HG03280 (cell line): ENCODE results near the gene HLA-E.
"Not testable (repeated sequence)": the region's sequence is repeated elsewhere in the genome, so short reads cannot be mapped to it uniquely, and the experiment has no call there.

ENCODE experiments used
- ATAC-seq: cut with Tn5 transposase; IDR thresholded peaks from one replicate; pipeline ENCODE4 v1.9.1; 2021; ENCODE audit warnings: mild to moderate bottlenecking, moderate library complexity; ENCODE audit not compliant: unreplicated experiment

HLA-E gene

GRCh38 chr6:30489081-30490025 lies at the start of gene HLA-E:
TSS of gene HLA-E (plus strand) at chr6:30489509. CDS start at chr6:30489532, 23 bp downstream.
- peak; percentile 83 for ATAC-seq

- no peak for ATAC-seq
Observed at GRCh38 chr6:30441171-30441570, 48.1 kb upstream of the HLA-E start.

DNA sequence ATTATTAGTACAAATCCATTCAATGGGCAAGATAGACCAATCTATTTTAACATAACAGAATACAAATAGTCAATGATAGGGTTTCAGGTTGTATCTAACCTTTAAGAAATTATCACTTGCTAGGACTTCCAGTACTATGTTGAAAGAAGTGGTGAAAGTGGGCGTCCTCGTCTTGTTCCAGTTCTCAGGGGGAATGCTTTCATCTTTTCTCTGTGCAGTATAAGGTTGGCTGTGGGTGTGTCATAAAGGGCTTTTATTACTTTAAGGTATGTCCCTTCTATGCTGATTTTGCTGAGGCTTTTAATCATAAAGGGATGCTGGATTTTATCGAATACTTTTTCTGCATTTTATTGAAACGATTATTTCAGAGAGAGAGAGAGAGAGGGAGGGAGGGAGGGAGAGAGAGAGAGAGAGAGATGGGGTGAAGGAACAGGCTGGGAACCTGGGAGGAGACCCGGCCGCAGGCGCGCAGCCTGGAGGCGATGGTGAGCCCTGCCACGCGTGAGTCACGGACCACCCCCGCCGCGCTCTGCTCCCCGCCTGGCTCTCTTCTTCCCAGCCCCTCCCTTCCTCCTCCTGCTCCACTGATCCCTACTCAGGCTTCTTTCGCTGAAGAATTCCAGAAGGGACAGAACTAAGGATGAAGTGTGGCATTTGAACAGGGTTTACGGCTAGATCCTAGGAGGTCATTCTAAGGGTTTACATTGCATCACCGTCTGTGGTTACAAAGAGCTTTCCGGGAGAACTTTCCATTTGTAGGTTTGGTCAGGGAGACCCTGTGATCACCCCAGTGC lies 45.5 kb upstream of the HLA-E start:
- ATAC-seq, result no peak

- no peak for ATAC-seq
Observed at GRCh38 chr6:30444451-30444742, 44.9 kb upstream of the HLA-E start.

- no peak for ATAC-seq
Observed at GRCh38 chr6:30446259-30446658, 43.0 kb upstream of the HLA-E start.

GRCh38 chr6:30447237-30447636 lies 42.1 kb upstream of the HLA-E start:
- ATAC-seq, result no peak

DNA sequence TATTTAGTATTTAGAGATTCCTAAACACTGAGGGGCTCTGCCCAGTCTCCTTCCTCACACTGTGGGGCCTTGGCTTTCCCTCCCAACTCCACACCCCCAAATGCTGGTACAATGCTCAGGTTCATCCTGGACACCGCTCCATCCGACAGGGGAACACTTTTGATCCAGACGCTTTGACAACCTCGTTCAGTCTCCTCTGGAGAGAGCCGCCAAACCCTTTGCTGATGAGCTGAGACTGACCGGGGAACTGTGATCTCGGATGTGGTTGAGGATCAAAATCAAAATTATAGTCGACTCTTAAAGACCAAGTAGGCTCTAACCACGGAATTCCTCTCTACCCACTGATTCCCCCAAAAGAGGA lies 38.8 kb upstream of the HLA-E start:
- no peak for ATAC-seq

- ATAC-seq, result no peak
Observed at GRCh38 chr6:30450909-30451841, 38.1 kb upstream of the HLA-E start.

GRCh38 chr6:30452736-30453507 lies 36.4 kb upstream of the HLA-E start:
- ATAC-seq, result no peak

DNA sequence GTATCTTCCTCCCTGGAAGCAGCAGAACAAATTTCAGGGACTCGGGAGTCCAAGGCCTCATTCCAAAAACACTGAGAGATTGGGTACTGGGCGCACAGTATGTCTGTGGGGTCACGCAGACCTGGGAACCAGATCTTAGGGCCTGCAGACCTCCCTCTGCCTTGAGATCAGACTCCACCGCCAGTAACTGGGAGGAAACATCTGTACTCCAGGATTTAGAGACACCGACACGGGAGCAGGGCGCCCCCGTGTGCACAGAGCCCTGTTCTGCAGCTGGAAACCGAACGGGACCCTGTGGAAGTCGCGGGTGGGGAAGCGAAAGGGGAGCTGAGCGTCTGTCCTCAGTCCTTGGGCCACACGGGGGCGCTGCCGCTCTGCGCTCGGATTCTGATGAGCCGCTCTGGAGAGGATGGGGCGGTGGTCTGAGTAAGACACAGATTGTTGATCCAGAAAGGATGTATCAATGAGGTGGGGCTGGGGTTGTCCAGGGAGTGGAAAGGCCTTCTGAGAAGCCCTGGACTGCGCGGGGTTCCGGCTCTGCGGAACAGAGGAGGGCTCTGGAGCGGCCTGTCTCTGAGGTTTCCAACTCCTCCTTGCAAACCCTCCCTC lies 35.7 kb upstream of the HLA-E start:
- ATAC-seq, result no peak

DNA sequence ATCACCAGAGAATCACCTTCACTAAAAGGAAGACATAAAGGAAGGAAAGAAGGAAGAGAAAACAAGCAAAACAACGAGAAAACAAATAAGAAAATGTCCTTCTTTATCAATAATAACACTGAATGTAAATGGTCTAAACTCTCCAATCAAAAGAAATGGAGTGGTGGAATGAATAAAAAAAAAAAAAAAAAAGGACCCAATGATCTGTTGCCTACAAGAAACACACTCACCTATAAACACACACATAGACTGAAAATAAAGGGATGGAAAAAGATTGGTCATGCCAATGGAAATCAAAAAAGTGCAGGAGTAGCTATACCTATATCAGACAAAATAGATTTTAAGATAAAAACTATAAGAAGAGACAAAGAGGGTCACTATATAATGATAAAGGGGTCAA lies 30.2 kb upstream of the HLA-E start:
- ATAC-seq, result no peak

GRCh38 chr6:30461055-30461454 lies 28.3 kb upstream of the HLA-E start:
- no peak for ATAC-seq

- no peak for ATAC-seq
Observed at GRCh38 chr6:30462482-30462881, 26.8 kb upstream of the HLA-E start.

DNA sequence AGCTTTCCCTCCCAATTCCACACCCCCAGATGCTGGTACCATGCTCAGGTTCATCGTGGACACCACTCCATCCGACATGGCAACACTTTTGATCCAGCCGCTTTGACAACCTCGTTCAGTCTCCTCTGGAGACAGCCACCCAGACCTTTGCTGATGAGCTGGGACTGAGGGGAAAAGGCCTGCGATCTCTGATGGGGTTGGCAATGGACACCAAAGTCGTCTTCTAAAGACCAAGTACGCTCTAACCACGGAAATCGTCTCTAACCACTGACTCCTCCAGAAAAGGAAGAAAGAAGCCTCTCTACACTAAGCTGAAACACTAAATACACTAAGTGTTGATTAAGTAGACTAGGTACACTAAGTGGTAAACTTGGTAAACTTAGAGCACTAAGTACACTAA lies 26.1 kb upstream of the HLA-E start:
- no peak for ATAC-seq

DNA sequence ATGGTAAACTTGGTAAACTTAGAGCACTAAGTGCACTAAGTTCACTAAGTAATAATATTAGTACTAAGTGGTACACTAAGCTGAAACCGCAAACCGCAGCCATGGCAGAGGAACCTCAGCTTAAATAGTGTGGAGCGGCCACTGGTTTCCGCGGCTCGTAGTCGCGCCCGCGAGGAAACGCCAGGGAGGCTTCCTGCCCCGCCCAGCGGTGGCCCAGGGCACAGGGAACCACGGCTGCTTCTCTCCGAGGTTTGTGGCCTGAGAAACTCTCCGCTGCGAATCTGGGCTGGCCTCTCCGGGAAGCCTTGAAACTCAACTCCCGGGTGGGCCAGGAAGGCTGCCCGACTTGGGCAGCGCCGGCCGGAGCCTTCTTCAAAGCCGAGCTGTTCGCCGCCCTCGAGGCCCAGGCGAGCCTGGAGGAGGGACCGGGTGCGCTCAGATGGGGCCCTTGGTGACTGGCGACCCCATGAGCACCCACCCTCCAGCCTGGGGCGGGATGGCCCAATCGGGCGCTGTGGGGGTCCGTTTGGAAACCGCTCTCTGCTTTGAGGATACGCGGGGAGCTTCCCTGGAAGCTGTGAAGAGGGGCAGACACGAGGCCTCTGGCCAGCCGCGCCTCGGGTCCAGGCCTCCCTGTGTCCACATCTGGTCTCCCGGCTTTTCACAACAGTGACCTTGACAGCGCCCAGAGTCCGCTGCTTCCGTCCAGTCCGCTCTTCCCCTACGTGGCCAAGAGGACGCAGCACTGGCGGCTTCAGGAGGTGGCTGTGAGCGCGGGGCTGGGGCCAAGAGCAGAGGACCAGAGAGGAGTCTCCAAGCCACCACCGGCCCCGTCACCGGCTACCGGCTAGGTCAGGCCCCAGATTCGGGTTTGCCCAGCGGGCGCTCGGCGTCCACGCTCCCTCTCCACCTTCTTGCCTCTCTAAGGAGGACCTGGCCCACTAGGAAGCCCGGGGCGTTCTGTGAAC lies 25.4 kb upstream of the HLA-E start:
- ATAC-seq, result no peak

DNA sequence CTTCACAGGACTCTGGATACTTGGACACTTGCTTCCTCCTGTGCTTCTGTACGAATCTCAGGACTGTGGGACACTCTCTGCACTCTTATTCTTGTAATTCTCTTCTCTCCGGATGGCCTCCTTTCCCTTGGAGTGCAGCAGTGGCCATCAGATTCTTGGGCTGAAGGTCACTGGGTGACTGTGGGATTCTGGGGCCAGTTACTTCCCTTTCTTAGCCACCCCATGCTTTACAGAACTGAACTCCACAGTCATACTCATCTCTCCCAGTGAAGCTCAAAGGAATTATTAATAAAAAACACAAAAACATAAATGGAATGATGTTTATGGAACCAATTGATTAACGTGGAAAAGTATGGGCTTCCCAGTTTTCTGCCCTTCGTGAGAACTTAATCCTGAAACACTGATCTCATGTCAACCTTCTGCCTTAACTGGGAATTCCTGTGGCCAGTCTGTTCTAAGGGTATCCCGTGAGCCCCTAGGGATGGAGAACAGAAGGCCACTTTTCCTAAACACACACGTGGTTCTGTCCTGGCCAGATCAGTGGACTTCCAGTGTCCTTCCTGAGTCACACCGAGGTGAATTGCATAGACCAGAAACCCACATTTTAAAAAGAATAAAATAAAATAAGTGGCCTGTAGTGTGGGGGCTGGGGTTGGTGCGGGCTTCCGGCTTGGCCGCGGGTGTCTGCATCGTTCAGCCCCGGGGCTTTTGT lies 23.6 kb upstream of the HLA-E start:
- ATAC-seq, result no peak

DNA sequence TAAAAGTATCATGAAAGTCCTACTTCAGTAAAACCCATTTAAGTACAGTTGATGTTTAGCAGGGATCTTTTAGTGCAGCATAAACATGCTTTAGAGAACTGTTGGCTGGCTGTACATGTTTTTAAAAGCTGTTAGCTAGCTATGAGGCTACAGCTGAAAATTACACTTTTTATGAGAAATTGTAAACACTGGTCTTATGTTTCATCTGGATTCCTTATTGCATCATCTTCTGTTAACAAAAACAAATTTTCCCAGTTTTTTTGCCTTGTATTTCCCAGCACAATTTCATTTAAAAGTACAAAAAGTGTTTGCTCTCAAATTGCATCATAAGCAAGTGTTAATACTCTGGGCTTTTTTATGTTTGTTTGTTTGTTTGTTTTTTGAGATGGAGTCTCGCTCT lies 18.3 kb upstream of the HLA-E start:
- no peak for ATAC-seq

DNA sequence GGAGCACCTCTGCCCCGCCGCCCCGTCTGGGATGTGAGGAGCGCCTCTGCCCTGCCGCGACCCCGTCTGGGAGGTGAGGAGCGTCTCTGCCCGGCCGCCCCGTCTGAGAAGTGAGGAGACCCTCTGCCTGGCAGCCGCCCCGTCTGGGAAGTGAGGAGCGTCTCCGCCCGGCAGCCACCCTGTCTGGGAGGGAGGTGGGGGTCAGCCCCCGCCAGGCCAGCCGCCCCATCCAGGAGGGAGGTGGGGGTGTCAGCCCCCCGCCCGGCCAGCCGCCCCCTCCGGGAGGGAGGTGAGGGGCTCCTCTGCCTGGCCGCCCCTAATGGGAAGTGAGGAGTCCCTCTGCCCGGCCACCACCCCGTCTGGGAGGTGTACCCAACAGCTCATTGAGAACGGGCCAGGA lies 14.2 kb upstream of the HLA-E start:
- not testable (repeated sequence) for ATAC-seq
